GM19193 (cell line): ENCODE results near the gene CENPW.

Experiments
- POLR2A ChIP-seq: IDR thresholded peaks from 4 replicates; pipeline ENCODE4 v1.6.1; 2011; ENCODE audit not compliant: insufficient read depth, insufficient read length; ENCODE audit errors: extremely low read depth

The CENPW gene

GRCh38 chr6:126339796-126340609 is at the start of gene CENPW:
Gene CENPW (plus strand): TSS chr6:126340115. CDS start chr6:126340274, 159 bp downstream.
- TF ChIP-seq POLR2A = peak; percentile 68

GRCh38 chr6:126293891-126294524 is 45.9 kb upstream of the CENPW start:
- no peak for TF ChIP-seq POLR2A

GRCh38 chr6:126300126-126300525 is 39.8 kb upstream of the CENPW start:
- TF ChIP-seq POLR2A = no peak

- no peak for TF ChIP-seq POLR2A
These were observed 39.2 kb upstream of the CENPW start for GRCh38 chr6:126300735-126301134.

- TF ChIP-seq POLR2A = no peak
These were observed 37.7 kb upstream of the CENPW start for GRCh38 chr6:126302191-126302590.

DNA sequence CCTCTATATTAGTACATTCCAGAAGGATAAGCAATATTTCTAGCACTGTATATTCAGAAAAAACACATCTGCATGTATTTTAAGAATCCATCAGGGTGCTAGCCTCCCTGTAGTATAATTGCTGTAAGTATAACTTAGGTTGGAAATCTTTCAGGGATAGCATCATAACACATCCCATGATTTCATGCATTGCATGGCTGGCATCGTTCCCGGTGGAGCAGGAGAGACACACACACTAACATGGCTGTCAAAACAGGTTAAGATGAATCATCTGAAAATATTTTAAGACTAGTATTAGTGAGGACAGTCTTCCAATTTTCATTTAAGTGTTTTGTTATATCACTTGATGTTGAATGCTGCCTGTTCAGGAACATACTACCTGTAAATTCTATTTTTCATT is 32.1 kb upstream of the CENPW start:
- no peak for TF ChIP-seq POLR2A

DNA sequence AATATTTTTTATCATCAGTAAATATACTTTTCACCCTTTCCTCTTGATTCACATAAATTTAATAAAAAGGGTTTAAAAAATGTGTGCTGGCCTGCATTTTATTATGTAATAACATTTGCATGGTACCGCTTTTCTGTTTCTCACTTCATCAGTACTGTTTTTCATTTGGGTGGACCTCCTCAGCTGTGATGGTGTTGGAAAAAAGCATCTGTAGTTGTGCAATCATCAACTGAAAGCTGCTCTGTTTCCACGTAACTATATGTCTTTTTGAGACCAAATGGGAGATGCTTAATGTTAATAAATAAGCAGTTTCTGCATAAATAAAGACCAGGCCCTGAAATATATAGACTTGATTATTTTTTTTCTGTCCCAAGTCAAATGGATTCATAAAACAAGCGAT is 31.6 kb upstream of the CENPW start:
- TF ChIP-seq POLR2A = no peak

GRCh38 chr6:126312013-126312665 is 27.8 kb upstream of the CENPW start:
- TF ChIP-seq POLR2A = no peak

DNA sequence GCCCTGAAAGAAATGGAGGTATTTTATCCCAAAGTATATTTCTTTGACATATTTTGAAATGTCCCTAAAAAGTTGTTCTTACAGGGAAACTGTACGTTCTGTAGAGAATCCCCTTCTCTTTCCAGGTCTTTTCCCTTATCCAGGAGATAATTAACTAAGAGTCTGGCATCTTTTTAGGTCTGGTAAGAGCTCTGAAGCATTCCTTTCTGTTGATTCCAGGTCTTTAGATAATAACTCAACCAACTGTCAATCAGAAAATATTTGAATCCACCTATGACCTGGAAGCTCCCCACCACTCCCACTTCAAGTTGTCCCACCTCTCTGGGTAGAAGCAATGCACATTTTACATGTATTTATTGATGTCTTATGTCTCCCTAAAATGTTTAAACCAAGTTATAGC is 26.0 kb upstream of the CENPW start:
- no peak for TF ChIP-seq POLR2A

DNA sequence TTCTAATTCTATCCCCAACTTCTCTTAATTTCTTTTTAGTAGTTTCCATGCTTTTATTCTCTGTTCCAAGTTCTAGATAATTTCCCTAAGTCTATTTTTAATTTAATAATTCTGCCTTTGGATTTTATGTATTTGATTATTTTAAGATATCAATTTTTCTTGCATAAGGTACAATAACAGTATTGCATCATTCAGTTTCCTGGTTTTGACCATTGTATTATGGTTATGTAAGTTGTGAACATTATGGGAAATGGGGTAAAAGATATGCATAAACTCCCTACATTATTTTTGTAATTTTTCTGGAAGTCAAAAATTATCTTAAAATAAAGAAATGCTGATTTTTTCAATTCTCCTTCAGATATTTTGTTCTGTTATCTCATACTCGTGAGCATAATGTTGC is 21.1 kb upstream of the CENPW start:
- TF ChIP-seq POLR2A = no peak

DNA sequence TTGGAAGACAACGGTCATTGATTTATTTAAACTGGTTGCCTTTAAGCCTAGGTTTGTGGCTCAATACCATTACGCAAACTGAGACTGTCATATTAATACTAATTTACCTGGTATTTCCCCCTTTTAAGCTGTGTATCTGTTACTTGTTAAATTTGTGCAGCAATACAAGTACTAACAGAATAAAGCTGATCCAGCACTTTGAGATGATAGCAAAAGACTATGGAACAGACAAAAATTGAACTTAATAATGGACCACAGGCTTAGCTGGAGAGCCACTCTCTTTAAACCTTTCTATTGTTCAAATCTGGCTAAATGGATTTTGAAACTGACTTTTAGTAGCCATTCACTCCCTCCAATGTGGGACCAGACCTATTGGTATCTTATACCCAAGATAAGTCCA is 6.2 kb upstream of the CENPW start:
- no peak for TF ChIP-seq POLR2A

GRCh38 chr6:126335210-126335609 is 4.7 kb upstream of the CENPW start:
- TF ChIP-seq POLR2A = no peak

DNA sequence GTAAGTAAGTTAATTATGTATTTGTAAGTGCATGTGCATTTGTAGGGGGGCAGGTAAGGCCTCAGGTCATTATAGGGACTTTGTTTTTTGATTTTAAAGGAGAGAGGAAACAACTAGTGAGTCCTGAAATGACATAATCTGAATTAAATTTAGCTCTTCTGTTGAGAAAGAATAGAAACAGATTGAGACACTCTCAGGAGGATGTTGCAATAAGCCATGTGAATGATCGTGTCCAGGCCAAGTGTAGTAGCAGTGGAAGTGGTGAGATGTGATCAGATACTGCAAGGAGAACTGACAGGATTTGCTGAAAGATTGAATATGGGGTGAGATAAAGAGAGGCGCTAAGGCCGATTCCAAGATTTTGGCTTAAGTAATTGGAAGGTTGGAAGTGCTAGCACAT is 2.6 kb upstream of the CENPW start:
- TF ChIP-seq POLR2A = no peak

GRCh38 chr6:126341126-126341525 is 1.2 kb downstream of the CENPW start:
- TF ChIP-seq POLR2A = no peak

DNA sequence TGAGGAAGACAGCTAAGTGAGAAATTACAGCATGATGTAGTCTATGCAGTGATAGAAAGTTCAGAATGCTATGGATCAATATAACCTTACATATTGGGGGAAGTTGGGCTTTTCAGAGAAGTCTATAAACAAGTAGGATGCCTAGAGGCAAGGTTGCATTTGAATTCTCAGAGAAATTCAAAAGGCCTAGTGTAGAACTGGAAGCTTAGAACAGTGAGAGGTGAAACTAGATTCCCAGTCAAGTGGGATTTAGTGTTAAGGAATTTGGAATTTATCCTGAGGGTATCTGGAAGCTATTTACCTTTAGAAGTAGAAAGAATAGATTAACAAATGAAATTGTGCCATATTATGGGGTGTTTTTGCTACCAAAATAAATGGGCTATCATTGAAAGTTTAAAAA is 4.3 kb downstream of the CENPW start:
- no peak for TF ChIP-seq POLR2A

- no peak for TF ChIP-seq POLR2A
These were observed 12.0 kb downstream of the CENPW start for GRCh38 chr6:126351960-126352359.
